ENCODE data around the gene GUCD1.
A peak's percentile ranks its signal among the peaks of the same experiment; 100 is the strongest.

Gene GUCD1

GRCh38 chr22:24578355-24579257, 23.7 kb upstream of the GUCD1 start:
- Histone ChIP-seq H3K4me2 (ENCODE audit: low read length) (no peak overlapping the region), H3K4me3 (ENCODE audit: low read length) (no peak overlapping the region), H3K27me3 (ENCODE audit: control insufficient read depth, insufficient read depth, low read length) (no peaks in the 10 kb centered on the region), H3K9ac (ENCODE audit: low read depth, low read length) (no peak overlapping the region), H3K9me3 (replicated peaks; ENCODE audit: low read length) (no peaks in the 10 kb centered on the region), H3K36me3 (ENCODE audit: insufficient read depth, low read length) (peaks cover 15% of the 10 kb centered on the region), H3K4me1 (ENCODE audit: control insufficient read depth, insufficient read depth, low read length) (peaks cover 4% of the 10 kb centered on the region)

- Histone ChIP-seq H3K4me1 (ENCODE audit: control insufficient read depth, insufficient read depth, low read length) (no peaks in the 10 kb centered on the region), H3K4me2 (ENCODE audit: low read length) (no peak overlapping the region), H3K36me3 (ENCODE audit: insufficient read depth, low read length) (peaks cover 32% of the 10 kb centered on the region), H3K4me3 (ENCODE audit: low read length) (no peak overlapping the region), H3K27me3 (ENCODE audit: control insufficient read depth, insufficient read depth, low read length) (no peaks in the 10 kb centered on the region), H3K9ac (ENCODE audit: low read depth, low read length) (no peak overlapping the region), H3K9me3 (replicated peaks; ENCODE audit: low read length) (no peaks in the 10 kb centered on the region)
These were observed 21.8 kb upstream of the GUCD1 start for GRCh38 chr22:24576778-24577177.

GRCh38 chr22:24571266-24571665, 16.3 kb upstream of the GUCD1 start:
- H3K36me3 ChIP-seq (ENCODE audit: insufficient read depth, low read length): peaks cover 49% of the 10 kb centered on the region

GRCh38 chr22:24567668-24568067, 12.7 kb upstream of the GUCD1 start:
- no peaks in the 10 kb centered on the region for H3K9me3 ChIP-seq (replicated peaks; ENCODE audit: low read length)
- no peak overlapping the region for H3K9ac ChIP-seq (ENCODE audit: low read depth, low read length)
- H3K4me1 ChIP-seq (ENCODE audit: control insufficient read depth, insufficient read depth, low read length): peaks cover 4% of the 10 kb centered on the region
- peaks cover 36% of the 10 kb centered on the region for H3K36me3 ChIP-seq (ENCODE audit: insufficient read depth, low read length)
- no peak overlapping the region for H3K4me2 ChIP-seq (ENCODE audit: low read length)
- no peaks in the 10 kb centered on the region for H3K27me3 ChIP-seq (ENCODE audit: control insufficient read depth, insufficient read depth, low read length)
- H3K4me3 ChIP-seq (ENCODE audit: low read length): no peak overlapping the region

More at GRCh38 chr22:24571266-24571665, 16.3 kb upstream of the GUCD1 start:
- H3K4me2 ChIP-seq (ENCODE audit: low read length): no peak overlapping the region
- H3K4me1 ChIP-seq (ENCODE audit: control insufficient read depth, insufficient read depth, low read length): no peaks in the 10 kb centered on the region
- H3K4me3 ChIP-seq (ENCODE audit: low read length): no peak overlapping the region
- no peak overlapping the region for H3K9ac ChIP-seq (ENCODE audit: low read depth, low read length)
- no peaks in the 10 kb centered on the region for H3K9me3 ChIP-seq (replicated peaks; ENCODE audit: low read length)
- no peaks in the 10 kb centered on the region for H3K27me3 ChIP-seq (ENCODE audit: control insufficient read depth, insufficient read depth, low read length)

- Histone ChIP-seq H3K9ac (ENCODE audit: low read depth, low read length) (no peak overlapping the region), H3K9me3 (replicated peaks; ENCODE audit: low read length) (no peaks in the 10 kb centered on the region), H3K36me3 (ENCODE audit: insufficient read depth, low read length) (peaks cover 31% of the 10 kb centered on the region), H3K4me1 (ENCODE audit: control insufficient read depth, insufficient read depth, low read length) (peaks cover 4% of the 10 kb centered on the region), H3K4me3 (ENCODE audit: low read length) (no peak overlapping the region), H3K4me2 (ENCODE audit: low read length) (no peak overlapping the region), H3K27me3 (ENCODE audit: control insufficient read depth, insufficient read depth, low read length) (no peaks in the 10 kb centered on the region)
These were observed 12.1 kb upstream of the GUCD1 start for GRCh38 chr22:24566899-24567511.

- no peak overlapping the region for H3K9ac ChIP-seq (ENCODE audit: low read depth, low read length)
- H3K9me3 ChIP-seq (replicated peaks; ENCODE audit: low read length): no peaks in the 10 kb centered on the region
- no peak overlapping the region for H3K4me3 ChIP-seq (ENCODE audit: low read length)
- H3K4me2 ChIP-seq (ENCODE audit: low read length): no peak overlapping the region
- H3K36me3 ChIP-seq (ENCODE audit: insufficient read depth, low read length): peaks cover 27% of the 10 kb centered on the region
- H3K27me3 ChIP-seq (ENCODE audit: control insufficient read depth, insufficient read depth, low read length): no peaks in the 10 kb centered on the region
- H3K4me1 ChIP-seq (ENCODE audit: control insufficient read depth, insufficient read depth, low read length): peaks cover 4% of the 10 kb centered on the region
These were observed 10.1 kb upstream of the GUCD1 start for GRCh38 chr22:24565077-24565476.

GRCh38 chr22:24564376-24565058, 9.6 kb upstream of the GUCD1 start:
- peaks cover 25% of the 10 kb centered on the region for H3K36me3 ChIP-seq (ENCODE audit: insufficient read depth, low read length)
- H3K4me2 ChIP-seq (ENCODE audit: low read length): no peak overlapping the region
- no peaks in the 10 kb centered on the region for H3K27me3 ChIP-seq (ENCODE audit: control insufficient read depth, insufficient read depth, low read length)
- H3K9ac ChIP-seq (ENCODE audit: low read depth, low read length): peak overlapping the region; percentile 18
- H3K9me3 ChIP-seq (replicated peaks; ENCODE audit: low read length): no peaks in the 10 kb centered on the region
- H3K4me3 ChIP-seq (ENCODE audit: low read length): no peak overlapping the region
- H3K4me1 ChIP-seq (ENCODE audit: control insufficient read depth, insufficient read depth, low read length): peaks cover 4% of the 10 kb centered on the region

- no peak overlapping the region for H3K4me2 ChIP-seq (ENCODE audit: low read length)
- H3K9ac ChIP-seq (ENCODE audit: low read depth, low read length): no peak overlapping the region
- H3K4me1 ChIP-seq (ENCODE audit: control insufficient read depth, insufficient read depth, low read length): peaks cover 4% of the 10 kb centered on the region
- no peaks in the 10 kb centered on the region for H3K27me3 ChIP-seq (ENCODE audit: control insufficient read depth, insufficient read depth, low read length)
- peaks cover 31% of the 10 kb centered on the region for H3K36me3 ChIP-seq (ENCODE audit: insufficient read depth, low read length)
- H3K9me3 ChIP-seq (replicated peaks; ENCODE audit: low read length): no peaks in the 10 kb centered on the region
- no peak overlapping the region for H3K4me3 ChIP-seq (ENCODE audit: low read length)
These were observed 8.3 kb upstream of the GUCD1 start for GRCh38 chr22:24563246-24563645.

GRCh38 chr22:24559471-24559870, 4.5 kb upstream of the GUCD1 start:
- Histone ChIP-seq H3K4me1 (ENCODE audit: control insufficient read depth, insufficient read depth, low read length) (peaks cover 16% of the 10 kb centered on the region), H3K36me3 (ENCODE audit: insufficient read depth, low read length) (peaks cover 32% of the 10 kb centered on the region), H3K27me3 (ENCODE audit: control insufficient read depth, insufficient read depth, low read length) (no peaks in the 10 kb centered on the region), H3K4me2 (ENCODE audit: low read length) (no peak overlapping the region), H3K4me3 (ENCODE audit: low read length) (no peak overlapping the region), H3K9me3 (replicated peaks; ENCODE audit: low read length) (no peaks in the 10 kb centered on the region), H3K9ac (ENCODE audit: low read depth, low read length) (no peak overlapping the region)

GRCh38 chr22:24555165-24556039, 464 bp upstream of the GUCD1 start, which contains the start of gene SNRPD3:
Gene SNRPD3 (plus strand): TSS chr22:24555999. CDS start chr22:24557675, 1,676 bp downstream.
- peak within 1 kb of the TSS; percentile 98 for H3K4me3 ChIP-seq (ENCODE audit: low read length)
- H3K4me2 ChIP-seq (ENCODE audit: low read length): peak within 1 kb of the TSS; percentile 99
- H3K36me3 ChIP-seq (ENCODE audit: insufficient read depth, low read length): peaks cover 25% of the 10 kb centered on the region
- H3K9me3 ChIP-seq (replicated peaks; ENCODE audit: low read length): no peaks in the 10 kb centered on the region
- H3K27me3 ChIP-seq (ENCODE audit: control insufficient read depth, insufficient read depth, low read length): no peaks in the 10 kb centered on the region
- peak within 1 kb of the TSS; percentile 98 for H3K9ac ChIP-seq (ENCODE audit: low read depth, low read length)
- H3K4me1 ChIP-seq (ENCODE audit: control insufficient read depth, insufficient read depth, low read length): peaks cover 29% of the 10 kb centered on the region

Data from skeletal muscle satellite cell (primary cell).